HG03342 (cell line): ENCODE results near the gene DAB2IP.

Experiments used
- ATAC-seq: cut with Tn5 transposase; IDR thresholded peaks from one replicate; pipeline ENCODE4 v1.9.1; 2021; ENCODE audit warnings: mild to moderate bottlenecking, moderate library complexity; ENCODE audit not compliant: unreplicated experiment

DAB2IP gene

DNA sequence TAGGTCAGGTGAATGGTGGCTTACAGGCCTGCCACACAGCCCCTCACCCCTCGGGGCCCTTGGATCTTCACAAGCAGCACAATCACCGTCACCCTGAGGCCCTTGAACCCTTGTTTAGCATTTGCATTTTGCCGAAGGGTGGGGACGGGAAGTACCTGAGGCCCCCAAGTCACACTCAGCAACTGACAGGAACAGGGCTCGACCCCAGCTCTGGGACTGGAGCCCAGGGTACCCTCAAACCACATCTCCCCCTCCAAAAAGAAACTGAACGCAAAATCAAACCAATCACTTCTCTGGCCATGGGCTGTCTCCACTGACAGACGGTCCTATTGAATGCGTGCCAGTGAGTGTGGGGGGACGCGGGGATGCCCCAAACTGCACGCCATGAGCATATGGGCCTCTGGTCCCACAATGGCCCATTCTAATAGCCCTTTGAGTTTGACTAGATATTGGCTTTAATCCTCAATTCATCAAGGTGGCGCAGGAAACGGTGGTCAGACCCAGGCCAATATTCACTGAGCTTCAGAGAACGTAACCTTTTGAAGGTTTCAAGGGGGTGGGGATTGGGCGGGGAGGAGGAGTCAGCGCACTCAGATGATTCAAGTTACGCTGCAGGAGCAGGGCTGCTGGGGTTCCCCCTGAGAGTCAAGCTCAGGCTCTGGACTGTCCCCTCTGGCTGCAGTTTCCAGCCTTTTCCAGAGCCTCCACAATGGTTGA lies 176.0 kb downstream of the DAB2IP start:
- ATAC-seq: no peak

DNA sequence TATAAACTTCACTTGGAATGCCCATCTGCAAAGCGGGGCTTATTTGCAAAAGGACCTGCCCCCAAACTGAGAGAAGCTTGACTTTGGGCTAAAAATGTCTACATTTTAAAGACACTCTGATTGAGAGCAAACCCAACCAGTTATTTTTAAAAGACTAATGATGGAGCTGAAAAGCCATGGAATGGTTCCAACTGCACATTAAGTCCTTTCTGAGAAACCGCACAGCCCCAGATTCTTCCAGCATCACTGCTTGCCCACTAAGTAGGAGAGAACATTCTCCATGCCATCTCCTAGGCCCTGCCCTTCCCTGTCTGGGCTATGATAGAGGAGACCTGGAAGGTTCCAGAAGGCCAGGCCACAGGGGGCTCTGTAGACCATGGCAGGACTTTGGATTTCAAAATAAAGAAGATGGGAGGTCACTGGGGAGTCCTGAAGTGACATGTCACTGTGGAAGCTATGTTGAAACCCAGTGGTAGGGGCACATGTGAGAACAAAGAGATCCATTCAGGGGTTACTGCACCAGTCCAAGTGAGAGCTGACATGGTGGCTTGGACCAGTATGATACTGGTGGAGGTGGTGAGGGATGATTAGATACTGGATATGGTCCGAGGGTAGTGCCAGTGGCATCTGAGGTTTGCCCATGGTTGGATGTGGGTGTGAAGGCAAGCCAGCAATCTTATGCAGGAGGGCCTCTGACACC lies 179.2 kb downstream of the DAB2IP start:
- ATAC-seq: no peak

GRCh38 chr9:121831869-121832268 lies 180.4 kb downstream of the DAB2IP start:
- ATAC-seq: no peak

- ATAC-seq: no peak
Measured at GRCh38 chr9:121833061-121833460, 181.6 kb downstream of the DAB2IP start.
